Right lobe of liver (tissue), 6 donors: ENCODE measurements around the gene EHD1. TPM values are rescaled to one million over a fixed set of nuclear protein-coding genes. Genes with fewer than 3 reads are reported as not detected.

Experiments used
- ATAC-seq, 4 donors: fragments of 200-7000 bp; cut with Tn5 transposase; one replicate each; pipeline ENCODE4 v1.9.1; 2020; ENCODE audit warnings: mild to moderate bottlenecking in 4 of 4, moderate library complexity in 4 of 4
- DNase-seq, 3 donors: peaks; one replicate each; pipeline ENCODE4 v3.0.0-alpha.2; 2020
- H3K27ac ChIP-seq, 3 donors: fragments of 200-600 bp; one replicate each; pipeline ENCODE4 v1.8.0; 2022
- H3K27me3 ChIP-seq, 2 donors: fragments of 200-600 bp; one replicate each; pipeline ENCODE4 v1.8.0; 2022
- H3K36me3 ChIP-seq, 4 donors: fragments of 200-600 bp; sonication (generic) in 1 of 4; one replicate each; pipeline versions ENCODE4 v1.5.1 to v1.8.0; 2017 to 2022; ENCODE audit warnings: control low read depth in 1 of 4
- H3K4me1 ChIP-seq, 4 donors: fragments of 200-600 bp; sonication (generic) in 1 of 4; one replicate each; pipeline versions ENCODE4 v1.5.1 to v1.8.0; 2017 to 2022; ENCODE audit warnings: control low read depth in 1 of 4
- H3K4me3 ChIP-seq, 3 donors: fragments of 200-600 bp; one replicate each; pipeline ENCODE4 v1.8.0; 2022
- H3K9me3 ChIP-seq, 4 donors: fragments of 200-600 bp; sonication (generic) in 1 of 4; one replicate each; pipeline versions ENCODE4 v1.5.1 to v1.8.0; 2017 to 2022; ENCODE audit warnings: control low read depth in 1 of 4
- CTCF ChIP-seq, 4 donors: fragments of 200-600 bp in 3 of 4; fragments of 450-650 bp in 1 of 4; IDR thresholded peaks; one replicate each; pipeline versions ENCODE4 v1.5.1 to v1.8.0; 2016 to 2022; ENCODE audit warnings: antibody characterized with exemption in 4 of 4, mild to moderate bottlenecking in 2 of 4
- POLR2A ChIP-seq: fragments of 450-650 bp; IDR thresholded peaks from one replicate; pipeline ENCODE4 v1.6.1; 2017; ENCODE audit warnings: antibody characterized with exemption, mild to moderate bottlenecking
- WGBS: methylation state at CpG from one replicate; pipeline ENCODE4 v1.1.6; 2018; ENCODE audit warnings: low coverage, low lambda C conversion rate; ENCODE audit not compliant: insufficient coverage; ENCODE audit errors: missing lambda C conversion rate; 5-methylcytosine and 5-hydroxymethylcytosine counted together
- intact Hi-C, 2 donors: fragments of 100-400 bp; cut with DNase I; formaldehyde crosslinking; loops; one replicate each; pipeline versions ENCODE4 v1.11.2 to v1.14.1; 2022
- total RNA-seq, 6 experiments: library from RNA; depleted of rRNA in 2 of 6; stranded (reverse); fragments of >200 nt in 2 of 6; fragmentation: NEBNext Ultra II Directional in 3 of 6; extraction: Animal tissue kit (Norgen Biotek cat#: 25700) in 3 of 6; gene quantifications; one replicate each; pipeline versions ENCODE4 v1.1.0 to v1.2.4, GENCODE V29; 2016 to 2023
- donor health status: DM: no; HTN: yes; CAD: no.
- donor health status: DM: no; HTN: no; CAD: no.
- donor health status: DM: no; HTN: no; CAD: no.
- donor health status: DM: no; HTN: yes; CAD: no.
- donor health status: DM: no; HTN: yes; CAD: no.

The EHD1 gene
- total RNA-seq, 6 experiments from 2014 or later, result 18.8 to 36.1 (median 26.3) TPM

GRCh38 chr11:64836448-64837072 is 41.9 kb downstream of the EHD1 start:
- Histone ChIP-seq H3K4me1 (no peaks in the 10 kb centered on the region), H3K27ac (no peak overlapping the region), H3K36me3 (no peaks in the 10 kb centered on the region), H3K9me3 (no peaks in the 10 kb centered on the region), H3K27me3 (no peaks in the 10 kb centered on the region), H3K4me3 (no peak overlapping the region)
- no CpG with 5 or more reads among the region's 16 CpGs for WGBS
- intact Hi-C loops, result loop anchor here in 1 of 2 donors (5.0 kb wide), 1 partner anchor 44 kb away; no protein-coding TSS in a partner anchor
- DNase-seq (no peak), ATAC-seq (no peak)
- no peak for TF ChIP-seq CTCF (IDR thresholded peaks at IDR 0.05)

GRCh38 chr11:64835616-64836447 is 42.6 kb downstream of the EHD1 start:
- Histone ChIP-seq H3K27me3 (no peaks in the 10 kb centered on the region), H3K27ac (no peak overlapping the region), H3K4me3 (no peak overlapping the region), H3K36me3 (no peaks in the 10 kb centered on the region), H3K4me1 (no peaks in the 10 kb centered on the region), H3K9me3 (no peaks in the 10 kb centered on the region)
- no CpG with 5 or more reads among the region's 17 CpGs for WGBS
- DNase-seq (no peak), ATAC-seq (no peak)
- intact Hi-C loops, result loop anchor here in 1 of 2 donors (5.0 kb wide), 1 partner anchor 44 kb away; no protein-coding TSS in a partner anchor
- TF ChIP-seq CTCF (IDR thresholded peaks at IDR 0.05) (no peak), POLR2A (no peak)

- H3K27me3 ChIP-seq, result no peaks in the 10 kb centered on the region
- no peak for ATAC-seq
- no peak for DNase-seq
- H3K27ac ChIP-seq, result no peak overlapping the region
- 86% methylated on average over 10 of the region's 29 CpGs for WGBS
- TF ChIP-seq CTCF (IDR thresholded peaks at IDR 0.05) (no peak), POLR2A (no peak)
- intact Hi-C loops, result loop anchor here in 1 of 2 donors (5.0 kb wide), 1 partner anchor 43 kb away; no protein-coding TSS in a partner anchor
- no peaks in the 10 kb centered on the region for H3K36me3 ChIP-seq
- H3K9me3 ChIP-seq, result no peaks in the 10 kb centered on the region
- H3K4me1 ChIP-seq, result no peaks in the 10 kb centered on the region
- no peak overlapping the region for H3K4me3 ChIP-seq
These were observed 43.5 kb downstream of the EHD1 start for GRCh38 chr11:64834723-64835615.

- H3K36me3 ChIP-seq, result no peaks in the 10 kb centered on the region
- no peaks in the 10 kb centered on the region for H3K27me3 ChIP-seq
- DNase-seq (no peak), ATAC-seq (no peak)
- intact Hi-C loops, result no loop called here
- no peak overlapping the region for H3K4me3 ChIP-seq
- TF ChIP-seq POLR2A (no peak), CTCF (IDR thresholded peaks at IDR 0.05) (no peak)
- whole genome bisulfite sequencing, result no CpG with 5 or more reads among the region's 25 CpGs
- H3K9me3 ChIP-seq, result no peaks in the 10 kb centered on the region
- no peak overlapping the region for H3K27ac ChIP-seq
- no peaks in the 10 kb centered on the region for H3K4me1 ChIP-seq
These were observed 44.2 kb downstream of the EHD1 start for GRCh38 chr11:64834031-64834722.
